Keratinocyte (primary cell): Measurements from ENCODE around the gene DPYD. TPM values are rescaled to one million over a fixed set of nuclear protein-coding genes. Genes with fewer than 3 reads are reported as not detected.

Source experiments
- DNase-seq: peaks from one replicate; pipeline ENCODE4 v3.0.0-alpha.2; 2011; ENCODE audit warnings: low read depth, missing footprints, low spot score
- FAIRE-seq: peaks from 2 replicates; lab custom pipeline; 2011; peaks lifted over from hg19 to GRCh38; lab: Jason Lieb, UNC
- H2AFZ ChIP-seq: 2 replicates; pipeline ENCODE4 v1.6.0; 2012; ENCODE audit warnings: low read length, control low read depth, inconsistent platforms; ENCODE audit not compliant: control insufficient read depth
- H3K27ac ChIP-seq: 2 replicates; pipeline ENCODE4 v1.5.1; 2011; ENCODE audit warnings: low read length; ENCODE audit not compliant: control insufficient read depth, insufficient read depth
- H3K27me3 ChIP-seq: 3 replicates; pipeline ENCODE4 v1.6.0; 2011; ENCODE audit warnings: low read length; ENCODE audit not compliant: control insufficient read depth, insufficient read depth; ENCODE audit errors: extremely low read depth
- H3K36me3 ChIP-seq, 2 experiments: 2 replicates in 1 of 2; 3 replicates in 1 of 2; pipeline ENCODE4 v1.5.1; 2011; ENCODE audit warnings: low read length in 2 of 2, mild to moderate bottlenecking in 1 of 2; ENCODE audit not compliant: control insufficient read depth in 2 of 2, insufficient read depth in 2 of 2; ENCODE audit errors: extremely low read depth in 1 of 2
- H3K4me1 ChIP-seq: 3 replicates; pipeline ENCODE4 v1.5.1; 2011; ENCODE audit warnings: low read length; ENCODE audit not compliant: control insufficient read depth, insufficient read depth; ENCODE audit errors: extremely low read depth
- H3K4me2 ChIP-seq: 3 replicates; pipeline ENCODE4 v1.6.0; 2011; ENCODE audit warnings: low read depth, low read length; ENCODE audit not compliant: control insufficient read depth, insufficient read depth; ENCODE audit errors: extremely low read depth
- H3K4me3 ChIP-seq, 3 experiments: fragments of 200-600 bp in 1 of 3; sonication (generic) in 1 of 3; 2 replicates in 2 of 3; 3 replicates in 1 of 3; pipeline ENCODE4 v1.5.1; 2011 to 2016; ENCODE audit warnings: low read length in 3 of 3, mild to moderate bottlenecking in 3 of 3, control low read depth in 2 of 3, inconsistent platforms in 1 of 3, low read depth in 1 of 3, mixed read lengths in 1 of 3, mixed run types in 1 of 3, moderate library complexity in 1 of 3; ENCODE audit not compliant: control insufficient read depth in 2 of 3, insufficient read depth in 2 of 3; ENCODE audit errors: extremely low read depth in 1 of 3
- H3K79me2 ChIP-seq: 2 replicates; pipeline ENCODE4 v1.6.0; 2012; ENCODE audit warnings: low read length; ENCODE audit not compliant: control insufficient read depth, insufficient read depth
- H3K9ac ChIP-seq: 3 replicates; pipeline ENCODE4 v1.6.0; 2011; ENCODE audit warnings: low read length; ENCODE audit not compliant: control insufficient read depth, insufficient read depth; ENCODE audit errors: extremely low read depth
- H3K9me1 ChIP-seq: 3 replicates; pipeline ENCODE4 v1.6.0; 2011; ENCODE audit warnings: low read length; ENCODE audit not compliant: control insufficient read depth, insufficient read depth; ENCODE audit errors: extremely low read depth
- H3K9me3 ChIP-seq: 2 replicates; pipeline ENCODE4 v1.5.1; 2012; ENCODE audit warnings: low read depth, low read length; ENCODE audit not compliant: control insufficient read depth
- H4K20me1 ChIP-seq: 3 replicates; pipeline ENCODE4 v1.6.0; 2011; ENCODE audit warnings: low read length; ENCODE audit not compliant: control insufficient read depth, insufficient read depth; ENCODE audit errors: extremely low read depth
- CTCF ChIP-seq, 3 experiments: IDR thresholded peaks in 1 of 3; conservative IDR thresholded peaks in 1 of 3; optimal IDR thresholded peaks in 1 of 3; 2 replicates in 2 of 3; 3 replicates in 1 of 3; pipeline versions ENCODE3 to v1.5.1; 2011; ENCODE audit warnings: low read length in 3 of 3, mild to moderate bottlenecking in 3 of 3, moderate library complexity in 2 of 3, control low read depth in 1 of 3, inconsistent platforms in 1 of 3; ENCODE audit not compliant: insufficient read depth in 2 of 3; ENCODE audit errors: extremely low read depth in 1 of 3
- EZH2 ChIP-seq: IDR thresholded peaks from one replicate; pipeline ENCODE4 v1.6.1; 2012; ENCODE audit warnings: inconsistent platforms, mild to moderate bottlenecking, low read length, moderate library complexity
- dilution Hi-C: fragments of 300-500 bp; cut with MboI; formaldehyde crosslinking; loops from one replicate; pipeline ENCODE4 v1.7.0; 2020; ENCODE audit warnings: low sequenced_read_pairs; ENCODE audit not compliant: extremely low pct_ligation_motif_present
- polyA plus RNA-seq, 5 experiments: library from polyadenylated mRNA; depleted of rRNA in 3 of 5; stranded (reverse) in 3 of 5; stranded (forward) in 1 of 5; unstranded in 1 of 5; fragments of >200 nt; gene quantifications; 1 replicate in 1 of 5; 2 replicates in 3 of 5; 3 replicates in 1 of 5; pipeline versions ENCODE4 v1.2.1 to v1.2.3, GENCODE V29; 2011 to 2012; ENCODE audit warnings: missing spikeins in 2 of 5, low read depth in 1 of 5, low replicate concordance in 1 of 5

The DPYD gene
- polyA plus RNA-seq, 1 donor (not counting 4 experiments of a cell fraction or from before 2014, with no cell fraction given): 1.9 TPM

- H3K9me3 ChIP-seq: no peaks in the 10 kb centered on the region
- no peak overlapping the region for H3K4me2 ChIP-seq
- H3K36me3 ChIP-seq: no peaks in the 10 kb centered on the region
- DNase-seq (no peak), FAIRE-seq (no peak)
- dilution Hi-C loops: no loop called here
- H3K27ac ChIP-seq: no peak overlapping the region
- H3K4me1 ChIP-seq: peaks cover 5% of the 10 kb centered on the region
- H3K9me1 ChIP-seq: no peaks in the 10 kb centered on the region
- H4K20me1 ChIP-seq: no peaks in the 10 kb centered on the region
- H3K9ac ChIP-seq: no peak overlapping the region
- TF ChIP-seq CTCF (optimal IDR thresholded peaks at IDR 0.05 in 1 of 3, IDR thresholded peaks at IDR 0.05 in 1 of 3, conservative IDR thresholded peaks at IDR 0.05 in 1 of 3; ENCODE audit: extremely low read depth in 1 of 3, insufficient read depth in 2 of 3, low read length in 3 of 3): no peak
- no peak for TF ChIP-seq EZH2
- no peaks in the 10 kb centered on the region for H3K27me3 ChIP-seq
- no peak overlapping the region for H3K4me3 ChIP-seq
- no peak overlapping the region for H2AFZ ChIP-seq
- H3K79me2 ChIP-seq: no peaks in the 10 kb centered on the region
Measured at GRCh38 chr1:97070376-97070775, 850.5 kb downstream of the DPYD start.

GRCh38 chr1:97069312-97069711 lies 851.5 kb downstream of the DPYD start:
- H3K36me3 ChIP-seq: no peaks in the 10 kb centered on the region
- H3K4me3 ChIP-seq: no peak overlapping the region
- H3K9me3 ChIP-seq: no peaks in the 10 kb centered on the region
- no peaks in the 10 kb centered on the region for H4K20me1 ChIP-seq
- H3K9me1 ChIP-seq: no peaks in the 10 kb centered on the region
- H3K79me2 ChIP-seq: no peaks in the 10 kb centered on the region
- TF ChIP-seq CTCF (optimal IDR thresholded peaks at IDR 0.05 in 1 of 3, IDR thresholded peaks at IDR 0.05 in 1 of 3, conservative IDR thresholded peaks at IDR 0.05 in 1 of 3; ENCODE audit: extremely low read depth in 1 of 3, insufficient read depth in 2 of 3, low read length in 3 of 3): no peak
- no peak for TF ChIP-seq EZH2
- FAIRE-seq (no peak), DNase-seq (no peak)
- no peaks in the 10 kb centered on the region for H3K27me3 ChIP-seq
- H3K9ac ChIP-seq: no peak overlapping the region
- dilution Hi-C loops: no loop called here
- no peaks in the 10 kb centered on the region for H3K4me1 ChIP-seq
- H2AFZ ChIP-seq: no peak overlapping the region
- no peak overlapping the region for H3K4me2 ChIP-seq
- no peak overlapping the region for H3K27ac ChIP-seq
